HCT116 (cell line): ENCODE data around the gene BBS9. TPM values are rescaled to one million over a fixed set of nuclear protein-coding genes. Genes with fewer than 3 reads are reported as not detected.

ENCODE experiments used
- ATAC-seq: fragments of 200-7000 bp; cut with Tn5 transposase; 2 replicates; pipeline ENCODE4 v1.9.1; 2020; ENCODE audit warnings: mild to moderate bottlenecking, moderate library complexity
- BruUV-seq: library from RNA; stranded (reverse); fragments of 400-500 nt; replicated peaks from 2 replicates; lab custom pipeline; 2021; lab: Mats Ljungman, UMichigan
- CTCF ChIA-PET: fragments of 300-600 bp; sonication (Branson Sonifier 250); formaldehyde crosslinking; loops from one replicate; lab custom pipeline; 2021; ENCODE audit warnings: antibody characterized with exemption; lab: Charles Lee
- POLR2A ChIA-PET: fragments of 300-600, 350-600 bp; sonication (Branson Sonifier 250); formaldehyde crosslinking; loops from one replicate; lab custom pipeline; 2021; ENCODE audit warnings: antibody characterized with exemption; lab: Charles Lee
- RAD21 ChIA-PET, 2 experiments: fragments of 300-600 bp; sonication (Branson Sonifier 250); formaldehyde crosslinking; loops; one replicate each; lab custom pipeline; 2023; ENCODE audit warnings: low total read pairs in 2 of 2; ENCODE audit not compliant: uncharacterized antibody in 2 of 2, unreplicated experiment in 2 of 2, low non-redundant PET in 1 of 2; lab: Charles Lee
- DNase-seq: peaks from one replicate; pipeline ENCODE4 v3.0.0-alpha.2; 2010; ENCODE audit warnings: low read depth, low spot score
- H2AFZ ChIP-seq: fragments of 200-600 bp; shearing (Covaris generic), sonication (generic); 2 replicates; pipeline ENCODE4 v1.6.1; 2017; ENCODE audit warnings: low read depth, mixed run types, mixed read lengths, antibody characterized with exemption, low read length; ENCODE audit not compliant: poor library complexity, severe bottlenecking
- H3K27ac ChIP-seq: 2 replicates; pipeline ENCODE4 v1.5.1; 2012; ENCODE audit warnings: low read depth, low read length
- H3K27me3 ChIP-seq: fragments of 200-600 bp; sonication (generic); 2 replicates; pipeline ENCODE4 v1.6.1; 2016; ENCODE audit warnings: mixed run types, low read length, mixed read lengths; ENCODE audit not compliant: insufficient read depth
- H3K36me3 ChIP-seq, 2 experiments: fragments of 200-500 bp in 1 of 2; fragments of 200-600 bp in 1 of 2; sonication (Bioruptor generic) in 1 of 2; sonication (generic) in 1 of 2; 2 replicates each; pipeline versions ENCODE4 v1.5.1 to v1.6.1; 2014 to 2016; ENCODE audit warnings: low read length in 2 of 2, inconsistent platforms in 1 of 2, mixed read lengths in 1 of 2, mixed run types in 1 of 2; ENCODE audit not compliant: insufficient read depth in 2 of 2, control insufficient read depth in 1 of 2
- H3K4me1 ChIP-seq, 2 experiments: fragments of 200-600 bp in 1 of 2; sonication (generic) in 1 of 2; 2 replicates each; pipeline versions ENCODE4 v1.5.1 to v1.6.1; 2012 to 2017; ENCODE audit warnings: low read length in 2 of 2, inconsistent platforms in 1 of 2, mild to moderate bottlenecking in 1 of 2, mixed read lengths in 1 of 2, mixed run types in 1 of 2, moderate library complexity in 1 of 2; ENCODE audit not compliant: insufficient read depth in 2 of 2, control insufficient read depth in 1 of 2
- H3K4me2 ChIP-seq: fragments of 200-600 bp; sonication (generic); 2 replicates; pipeline ENCODE4 v1.6.1; 2017; ENCODE audit warnings: mixed run types, low read length, mixed read lengths
- H3K4me3 ChIP-seq, 2 experiments: fragments of 200-600 bp in 1 of 2; sonication (generic) in 1 of 2; replicated peaks in 1 of 2; 2 replicates each; pipeline ENCODE4 v1.5.1; 2011 to 2016; ENCODE audit warnings: low read length in 2 of 2, control low read depth in 1 of 2, low read depth in 1 of 2, mild to moderate bottlenecking in 1 of 2, mixed read lengths in 1 of 2, mixed run types in 1 of 2
- H3K79me2 ChIP-seq: fragments of 200-600 bp; sonication (generic); 2 replicates; pipeline ENCODE4 v1.6.1; 2017; ENCODE audit warnings: mild to moderate bottlenecking, mixed run types, low read length, moderate library complexity, mixed read lengths; ENCODE audit not compliant: insufficient read depth
- H3K9ac ChIP-seq: fragments of 200-600 bp; sonication (generic); 2 replicates; pipeline ENCODE4 v1.6.1; 2016; ENCODE audit warnings: low read length, mixed read lengths
- H3K9me2 ChIP-seq: fragments of 200-600 bp; sonication (generic), shearing (Covaris generic); 2 replicates; pipeline ENCODE4 v1.6.1; 2017; ENCODE audit warnings: mixed run types, mild to moderate bottlenecking, moderate library complexity; ENCODE audit not compliant: insufficient read depth
- H3K9me3 ChIP-seq, 2 experiments: fragments of 200-500 bp in 1 of 2; fragments of 200-600 bp in 1 of 2; sonication (Bioruptor generic) in 1 of 2; sonication (generic) in 1 of 2; 2 replicates each; pipeline ENCODE4 v1.6.1; 2014 to 2017; ENCODE audit warnings: low read length in 2 of 2, mixed read lengths in 2 of 2, inconsistent platforms in 1 of 2, low read depth in 1 of 2, mild to moderate bottlenecking in 1 of 2, mixed run types in 1 of 2, moderate library complexity in 1 of 2; ENCODE audit not compliant: control insufficient read depth in 1 of 2, insufficient read depth in 1 of 2
- H4K20me1 ChIP-seq: fragments of 200-600 bp; sonication (generic), shearing (Covaris generic); 2 replicates; pipeline ENCODE4 v1.6.1; 2017; ENCODE audit warnings: mixed run types, mild to moderate bottlenecking, moderate library complexity; ENCODE audit not compliant: insufficient read depth
- CTCF ChIP-seq, 3 experiments: fragments of 200-600 bp in 1 of 3; sonication (generic) in 1 of 3; IDR thresholded peaks in 2 of 3; conservative IDR thresholded peaks in 1 of 3; 2 replicates each; pipeline ENCODE4 v1.5.1; 2012 to 2017; ENCODE audit warnings: low read depth in 2 of 3, low read length in 2 of 3, antibody characterized with exemption in 1 of 3, borderline replicate concordance in 1 of 3, control low read depth in 1 of 3, mild to moderate bottlenecking in 1 of 3, mixed read lengths in 1 of 3, mixed run types in 1 of 3, moderate library complexity in 1 of 3; ENCODE audit not compliant: insufficient read depth in 1 of 3
- intact Hi-C: fragments of 100-400 bp; cut with micrococcal nuclease; formaldehyde crosslinking; loops from 2 replicates; pipeline ENCODE4 v1.10.0; 2022
- total RNA-seq: library from RNA; stranded (reverse); gene quantifications from one replicate; pipeline ENCODE4 v1.2.1, GENCODE V29; 2021; ENCODE audit not compliant: unreplicated experiment

BBS9 gene
- total RNA-seq, 1 experiment from 2014 or later = 7.1 TPM

GRCh38 chr7:33654676-33655075 lies 525.3 kb downstream of the BBS9 start:
- no peak overlapping the region for H3K4me3 ChIP-seq
- no peak overlapping the region for H3K9ac ChIP-seq
- no peaks in the 10 kb centered on the region for H3K9me2 ChIP-seq
- BruUV-seq = no TSS peak
- DNase-seq (no peak), ATAC-seq (no peak)
- intact Hi-C loops = no loop called here
- no peaks in the 10 kb centered on the region for H4K20me1 ChIP-seq
- H3K36me3 ChIP-seq = no peaks in the 10 kb centered on the region
- H3K27me3 ChIP-seq = no peaks in the 10 kb centered on the region
- no peaks in the 10 kb centered on the region for H3K79me2 ChIP-seq
- H2AFZ ChIP-seq = no peak overlapping the region
- ChIA-PET RAD21 (no interaction called here), POLR2A (no interaction called here), CTCF (no interaction called here)
- no peak overlapping the region for H3K27ac ChIP-seq
- TF ChIP-seq CTCF (IDR thresholded peaks at IDR 0.05 in 2 of 3, conservative IDR thresholded peaks at IDR 0.05 in 1 of 3; ENCODE audit: borderline replicate concordance in 1 of 3, insufficient read depth in 1 of 3, low read depth in 2 of 3, low read length in 2 of 3) = no peak
- no peaks in the 10 kb centered on the region for H3K4me1 ChIP-seq
- no peak overlapping the region for H3K4me2 ChIP-seq
- H3K9me3 ChIP-seq = no peaks in the 10 kb centered on the region

Other genes with a start within 250 kb of the BBS9 start
- gene KBTBD2, start 237.8 kb upstream of the BBS9 start, total RNA-seq = 29.0 TPM
- 85.6 TPM for gene FKBP9, start 172.1 kb upstream of the BBS9 start, total RNA-seq
- 32.5 TPM for gene NT5C3A, start 66.8 kb upstream of the BBS9 start, total RNA-seq
- 14.2 TPM for gene RP9, start 20.2 kb upstream of the BBS9 start, total RNA-seq